Activated naive CD8-positive, alpha-beta T cell treated with anti-CD3 and anti-CD28 coated beads, Interleukin-2, amount 50 U/mL, for 16 hours (primary cell): Measurements from ENCODE around the gene RASAL3.
"Not testable (repeated sequence)": the region's sequence is repeated elsewhere in the genome, so short reads cannot be mapped to it uniquely, and the experiment has no call there.

Experiments used
- DNase-seq: peaks from one replicate; pipeline ENCODE4 v3.0.0-alpha.2; 2020; ENCODE audit warnings: low read depth, low spot score

Gene RASAL3

DNA sequence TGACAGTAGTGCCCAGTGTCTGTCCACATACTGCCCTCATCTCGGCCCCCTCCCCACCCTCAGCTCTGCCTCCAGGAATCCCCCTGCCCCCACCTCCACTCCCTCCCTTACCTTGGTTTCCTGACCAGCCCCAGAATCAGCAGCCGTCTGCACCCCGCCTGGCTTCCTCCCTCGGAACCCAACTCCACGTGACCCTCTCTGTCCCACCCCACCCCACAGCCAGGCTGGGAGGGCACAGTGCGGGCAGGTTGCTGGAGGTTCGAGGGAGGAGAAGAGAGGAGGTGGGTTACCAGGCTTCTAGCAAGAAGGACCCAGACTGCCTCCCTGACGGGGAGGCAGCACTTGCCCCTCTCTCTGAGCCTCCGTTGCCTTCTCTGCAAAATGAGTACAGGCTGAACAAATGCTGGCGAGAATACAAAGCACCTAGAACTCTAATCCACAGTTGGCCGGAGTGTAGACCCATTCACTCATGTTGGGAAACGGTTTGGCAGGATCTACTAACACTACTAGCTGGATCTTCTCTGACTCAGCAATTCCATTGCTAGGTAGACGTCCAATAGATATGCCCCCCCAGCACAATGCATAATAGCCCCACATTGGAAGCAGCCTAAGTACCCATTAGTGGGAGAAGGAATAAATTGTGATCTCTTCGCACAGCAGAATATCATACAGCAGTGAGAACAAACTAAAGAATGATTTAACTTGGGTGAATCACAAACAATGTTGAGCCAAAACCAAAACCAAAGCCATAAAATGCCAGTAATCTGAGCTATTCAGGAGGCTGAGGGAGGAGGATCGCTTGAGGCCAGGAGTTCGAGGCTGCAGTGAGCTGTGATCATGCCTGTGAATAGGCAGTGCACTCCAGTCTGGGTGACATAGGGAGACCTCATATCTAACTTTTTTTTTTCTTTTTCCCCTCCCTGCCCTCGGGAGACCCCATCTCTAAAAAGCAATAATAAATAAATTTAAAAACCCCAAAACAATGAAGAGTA is at the start of gene RASAL3:
RASAL3 (minus strand) TSS at position 151 of the 992 bp plus-strand sequence. CDS start 186 bp downstream, outside the sequence.
- no peak for DNase-seq

DNA sequence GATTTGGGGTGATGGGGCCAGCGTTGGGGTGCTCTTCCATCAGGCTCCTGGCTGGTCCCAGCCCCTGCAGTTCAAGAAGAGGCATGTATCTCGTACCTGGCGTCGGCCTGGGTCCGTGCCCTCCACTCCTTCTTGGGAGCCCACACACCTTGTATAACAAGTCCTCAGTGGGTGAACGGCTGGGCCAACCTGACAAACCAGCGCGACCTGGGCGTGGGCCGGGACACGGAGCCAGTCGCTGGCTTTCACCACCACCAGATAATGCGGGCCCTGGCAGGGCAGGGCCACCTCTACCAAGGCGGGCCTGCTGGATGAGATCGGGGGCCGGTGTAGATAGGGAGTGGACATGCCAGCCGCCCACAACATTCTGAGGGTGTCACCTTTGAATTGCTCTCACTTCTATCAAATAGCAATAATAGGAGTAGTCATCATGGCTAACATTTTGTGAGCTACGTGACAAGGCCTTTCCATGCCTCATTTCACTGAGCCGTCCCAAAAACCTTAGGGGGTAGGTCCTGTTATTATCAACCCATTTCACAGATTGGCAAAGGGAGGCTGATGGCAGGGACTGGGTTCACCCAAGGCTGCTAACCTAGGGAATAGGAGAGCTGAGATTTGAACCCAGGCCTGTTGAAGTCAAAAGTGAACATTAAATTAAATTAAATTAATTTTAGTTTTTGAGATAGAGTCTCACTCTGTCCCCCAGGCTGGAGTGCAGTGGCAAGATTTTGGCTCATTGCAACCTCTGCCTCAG is 47.5 kb upstream of the RASAL3 start:
- DNase-seq: no peak

DNA sequence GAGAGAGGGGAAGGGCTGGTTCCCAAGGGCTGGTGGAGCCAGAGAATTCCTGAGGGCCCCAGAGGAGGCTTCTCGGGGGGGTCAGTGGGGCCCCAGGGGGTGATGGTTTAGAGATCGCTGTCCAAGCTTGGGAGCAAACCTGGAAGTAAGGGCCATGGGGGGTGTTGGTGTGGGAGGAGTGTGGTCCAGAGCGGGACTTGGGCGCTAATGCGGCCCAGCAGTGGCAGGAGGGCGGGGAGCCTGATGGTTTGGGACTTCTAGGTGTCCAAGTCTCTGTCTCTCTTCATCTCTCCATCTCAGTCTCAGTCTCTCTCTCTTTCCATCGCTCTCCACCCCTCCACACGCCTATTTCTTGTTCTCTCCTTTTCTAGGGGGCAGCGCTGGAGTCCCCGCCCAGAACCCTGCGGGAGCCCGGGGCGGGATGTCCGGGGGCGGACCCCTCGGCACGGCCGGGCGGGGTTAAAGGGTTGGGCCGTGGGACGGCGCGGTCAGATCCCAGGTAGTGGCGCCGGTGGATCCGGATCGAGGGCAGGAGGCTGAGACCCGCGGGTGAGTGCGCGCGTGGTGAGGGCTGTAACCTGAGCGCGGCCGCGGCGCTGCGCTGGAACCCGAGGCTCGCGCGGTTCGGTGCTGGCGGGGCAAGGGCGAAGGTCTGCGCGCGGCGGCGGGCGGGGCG is 43.8 kb upstream of the RASAL3 start, which contains the start of gene CYP4F22:
CYP4F22 (plus strand) TSS at position 491 of the 676 bp plus-strand sequence. CDS start 16,812 bp downstream, outside the sequence.
- no peak for DNase-seq

DNA sequence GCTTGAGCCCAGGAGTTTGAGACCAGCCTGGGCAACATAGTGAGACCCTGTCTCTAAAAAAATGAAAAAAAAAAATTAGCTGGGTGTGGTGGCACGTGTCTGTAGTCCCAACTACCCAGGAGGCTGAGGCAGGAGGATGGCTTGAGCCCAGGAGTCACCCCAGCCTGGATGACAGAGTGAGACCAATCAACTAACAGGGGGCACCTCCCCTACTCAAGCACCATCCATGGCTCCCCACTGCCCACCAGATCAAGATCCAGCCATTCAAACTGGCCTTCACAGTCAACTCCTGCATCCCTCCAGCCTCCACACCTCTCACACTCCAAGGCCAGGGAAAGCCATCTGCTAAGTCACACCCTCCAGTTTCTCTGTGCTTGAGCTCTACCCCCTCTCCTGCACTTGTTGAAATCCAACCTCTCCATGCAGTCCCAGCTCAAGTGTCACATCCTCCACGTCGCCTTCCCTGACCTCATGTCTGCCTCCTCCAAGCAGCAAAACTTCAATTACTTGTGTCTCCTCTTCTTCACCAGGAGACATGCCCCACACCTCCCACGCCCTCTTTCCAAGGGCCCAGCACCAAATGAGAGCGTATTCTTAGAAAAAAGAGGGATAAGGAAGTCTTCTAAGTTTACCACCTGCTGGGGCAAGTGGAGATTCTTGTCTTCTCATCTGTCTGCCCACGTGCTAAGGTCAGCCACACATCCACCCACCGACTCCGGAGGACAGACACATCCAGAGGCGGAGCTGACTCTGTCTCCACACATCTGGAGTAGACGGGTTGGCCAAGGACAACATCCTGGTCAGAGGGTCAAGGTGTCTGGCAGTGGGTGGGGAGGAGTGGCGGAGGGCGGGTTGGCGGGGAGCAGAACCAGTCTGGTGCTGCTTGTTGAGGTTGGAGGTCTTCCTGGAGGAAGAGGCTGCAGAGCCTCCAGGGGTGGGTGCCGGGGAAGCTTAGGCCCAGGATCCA is 43.0 kb upstream of the RASAL3 start:
- no peak for DNase-seq

DNA sequence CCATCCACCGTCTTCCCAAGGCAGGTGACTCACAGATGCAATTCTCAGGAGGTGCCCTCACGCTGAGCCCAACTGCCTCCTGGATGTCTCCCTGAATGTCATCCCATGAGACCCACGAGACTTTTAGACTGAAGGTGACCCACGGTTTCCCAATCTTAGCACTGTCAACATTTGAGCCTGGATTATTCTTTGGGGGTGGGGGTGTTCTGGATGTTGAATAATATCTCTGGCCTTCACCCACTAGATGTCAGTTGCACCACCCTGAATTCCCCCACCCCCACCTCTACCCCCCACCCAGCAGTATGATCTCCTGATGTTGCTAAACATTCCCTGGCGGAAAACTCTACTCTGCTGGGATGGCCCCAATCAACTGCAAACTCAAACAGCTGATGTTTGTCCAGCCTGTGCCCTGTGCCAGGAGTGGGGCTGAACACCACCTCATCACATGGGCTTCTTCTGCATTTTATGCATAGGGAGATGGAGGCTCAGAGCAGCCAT is 41.8 kb upstream of the RASAL3 start:
- no peak for DNase-seq

DNA sequence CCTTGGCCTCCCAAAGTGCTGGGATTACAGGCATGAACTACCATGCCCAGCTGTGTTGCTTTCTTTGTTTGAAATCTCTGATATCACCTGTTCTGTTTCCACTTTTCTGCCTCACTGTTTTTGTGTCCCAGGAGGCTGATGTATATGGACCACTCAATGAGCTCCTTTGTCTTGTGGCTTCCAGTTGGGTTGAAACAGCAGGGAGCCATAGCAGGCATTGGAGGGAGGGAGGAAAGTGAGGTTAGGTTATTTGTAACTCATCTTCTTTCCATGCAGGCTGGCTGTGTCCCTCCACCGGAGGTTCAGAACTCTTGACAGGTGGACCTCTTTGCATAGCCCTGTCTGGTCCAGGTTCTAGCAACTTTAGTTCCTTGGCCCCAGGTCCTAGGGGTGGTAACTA is 37.9 kb upstream of the RASAL3 start:
- no peak for DNase-seq

DNA sequence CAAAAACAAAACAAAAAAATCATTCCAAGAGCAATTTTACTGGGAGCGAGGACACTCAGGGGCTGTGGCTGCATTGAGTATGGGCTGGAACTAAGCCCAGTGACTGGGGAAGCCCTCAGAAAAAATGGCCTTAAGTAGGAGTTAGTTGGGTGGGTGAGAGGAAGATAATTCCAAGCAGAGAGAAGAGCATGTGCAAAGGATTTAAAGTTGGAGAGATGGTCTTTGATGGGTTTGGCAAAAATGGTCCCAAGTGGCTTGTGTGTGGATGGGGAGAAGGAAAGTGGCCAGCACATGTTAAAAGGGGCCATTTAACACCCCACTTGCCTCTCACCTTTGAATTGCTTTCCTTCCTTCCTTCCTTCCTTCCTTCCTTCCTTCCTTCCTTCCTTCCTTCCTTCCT is 37.3 kb upstream of the RASAL3 start:
- DNase-seq: no peak

DNA sequence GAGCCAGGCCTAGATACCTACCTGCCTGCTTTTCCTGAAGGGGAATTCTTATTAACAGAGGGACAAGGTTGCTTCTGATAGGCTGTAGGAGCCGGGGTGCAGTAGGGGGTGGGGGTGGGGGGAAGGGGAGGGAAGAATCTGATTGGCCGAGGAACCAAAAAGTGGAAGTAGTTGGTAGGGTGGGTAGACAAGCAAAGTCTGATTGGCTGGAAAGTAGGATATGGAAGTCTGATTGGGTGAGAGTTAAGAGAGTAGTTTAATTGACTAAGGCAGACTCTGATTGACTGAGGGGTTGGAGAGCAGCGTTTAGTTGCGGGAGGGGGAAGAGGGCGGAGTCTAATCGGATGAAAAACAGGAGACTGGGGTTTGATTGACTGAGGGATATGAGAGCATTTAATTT is 34.6 kb upstream of the RASAL3 start:
- DNase-seq: no peak

DNA sequence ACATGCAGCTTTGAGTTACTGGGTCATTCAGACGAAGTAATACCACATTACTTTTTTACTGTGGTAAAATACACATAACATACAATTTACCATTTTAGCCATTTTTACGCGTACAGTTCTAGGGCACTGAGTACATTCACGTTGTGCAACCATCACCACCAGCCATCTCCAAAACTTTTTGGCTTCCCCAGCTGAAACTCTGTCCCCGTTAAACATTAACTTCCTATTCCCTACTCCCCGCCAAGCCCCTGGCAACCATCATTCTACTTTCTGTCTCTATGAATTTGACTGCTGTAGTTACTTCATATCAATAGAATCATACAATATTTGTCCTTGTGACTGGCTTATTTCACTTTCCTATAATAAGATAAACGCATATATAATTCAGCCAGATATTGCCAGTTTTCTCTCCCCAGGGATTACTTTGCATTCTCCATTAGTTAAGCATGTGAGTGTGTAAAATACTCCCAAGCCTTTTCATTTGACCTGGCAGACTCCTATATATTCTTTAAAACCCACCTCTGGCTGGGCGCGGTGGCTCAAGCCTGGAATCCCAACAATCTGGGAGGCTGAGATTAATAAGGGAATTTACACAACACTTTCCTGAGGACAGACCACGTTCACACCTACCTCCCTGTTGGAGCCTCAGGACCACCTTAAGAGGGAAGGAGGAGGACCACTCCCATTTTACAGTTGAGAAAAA is 34.0 kb upstream of the RASAL3 start:
- DNase-seq: no peak

DNA sequence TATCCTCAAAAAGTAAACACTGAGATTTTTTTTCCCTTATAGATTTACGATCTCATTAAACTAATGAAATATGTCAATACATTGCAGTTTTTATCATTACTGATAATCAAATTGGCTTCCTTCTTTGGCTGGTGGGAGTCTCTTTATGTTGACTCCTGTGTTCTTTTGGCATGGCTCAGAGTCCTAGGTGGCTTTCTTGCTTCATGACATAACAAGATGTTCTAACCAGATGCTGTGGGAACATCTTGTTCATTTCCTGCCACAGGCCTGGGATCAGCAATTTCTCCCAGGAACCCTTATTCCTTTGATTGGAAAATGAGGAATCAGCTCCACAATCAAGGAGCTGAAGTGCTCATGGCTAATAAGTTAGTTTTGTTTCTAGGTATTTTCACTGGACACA is 30.8 kb upstream of the RASAL3 start:
- no peak for DNase-seq

DNA sequence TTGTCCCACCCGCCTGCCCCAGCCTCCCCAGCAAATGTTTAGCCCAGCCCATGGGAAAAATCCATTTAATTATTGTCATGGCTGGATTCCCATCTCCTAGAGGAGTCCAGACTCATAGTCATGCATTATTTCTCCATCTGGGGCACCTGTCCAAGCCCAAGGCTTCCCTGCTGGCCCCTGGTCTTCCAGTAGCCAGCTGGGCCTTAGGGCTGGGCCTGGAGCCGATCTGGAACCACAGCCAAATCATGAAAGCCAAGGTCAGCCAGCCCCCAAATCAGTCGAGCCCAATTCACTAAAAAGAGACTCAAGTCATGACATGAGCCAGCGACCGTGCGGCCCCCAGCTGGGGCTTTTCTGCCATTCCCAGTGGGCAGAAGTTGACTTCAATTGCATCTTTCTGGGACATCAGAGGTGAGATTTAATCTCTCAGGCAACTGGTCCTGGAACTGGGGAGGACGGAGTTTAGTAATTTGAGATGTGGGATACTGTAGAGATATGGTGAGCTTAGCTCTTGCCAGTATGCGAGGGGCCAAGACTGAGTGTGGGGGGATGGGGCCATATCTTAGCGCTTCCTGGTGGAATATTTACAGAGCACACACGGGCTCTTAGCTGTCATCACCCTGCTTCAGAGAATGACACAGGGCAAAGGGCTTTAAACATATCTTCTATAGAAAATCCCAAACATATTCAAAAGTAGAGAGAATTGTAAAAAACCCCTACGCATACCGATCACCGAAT is 24.3 kb upstream of the RASAL3 start:
- DNase-seq: no peak

DNA sequence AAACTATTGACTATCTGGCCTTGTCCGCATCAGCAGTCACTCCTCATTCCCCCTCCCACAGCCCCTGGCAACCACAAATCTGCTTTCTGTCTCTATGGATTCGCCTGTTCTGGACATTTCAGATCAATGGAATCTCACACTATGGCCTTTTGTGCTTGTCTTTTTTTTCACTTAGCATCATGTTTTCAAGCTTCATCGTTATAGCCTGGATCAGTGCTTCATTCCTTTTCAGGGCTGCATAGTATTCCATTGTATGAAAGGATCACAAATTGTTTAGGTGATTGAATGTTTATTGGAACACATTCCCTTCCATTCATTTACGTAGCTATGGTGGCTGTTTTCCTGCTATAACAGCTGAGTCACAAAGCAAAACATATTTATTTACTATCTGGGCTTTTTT is 22.7 kb upstream of the RASAL3 start:
- DNase-seq: no peak

DNA sequence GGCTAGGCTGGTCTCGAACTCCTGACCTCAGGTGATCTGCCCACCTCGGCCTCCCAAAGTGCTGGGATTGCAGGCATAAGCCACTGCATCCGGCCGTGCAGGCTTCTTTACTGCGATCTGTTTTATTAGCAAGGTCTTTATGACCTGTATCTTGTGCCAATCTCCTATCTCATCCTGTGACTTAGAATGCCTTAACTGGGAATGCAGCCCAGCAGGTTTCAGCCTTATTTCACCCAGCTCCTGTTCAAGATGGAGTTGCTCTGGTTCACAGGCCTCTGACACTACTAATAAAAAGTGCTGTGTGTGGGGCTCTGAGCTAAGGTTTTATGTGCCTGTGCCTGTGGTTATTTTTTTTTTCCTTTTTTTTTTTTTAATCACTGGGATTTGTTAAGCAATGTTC is 21.4 kb upstream of the RASAL3 start:
- DNase-seq: not testable (repeated sequence)

DNA sequence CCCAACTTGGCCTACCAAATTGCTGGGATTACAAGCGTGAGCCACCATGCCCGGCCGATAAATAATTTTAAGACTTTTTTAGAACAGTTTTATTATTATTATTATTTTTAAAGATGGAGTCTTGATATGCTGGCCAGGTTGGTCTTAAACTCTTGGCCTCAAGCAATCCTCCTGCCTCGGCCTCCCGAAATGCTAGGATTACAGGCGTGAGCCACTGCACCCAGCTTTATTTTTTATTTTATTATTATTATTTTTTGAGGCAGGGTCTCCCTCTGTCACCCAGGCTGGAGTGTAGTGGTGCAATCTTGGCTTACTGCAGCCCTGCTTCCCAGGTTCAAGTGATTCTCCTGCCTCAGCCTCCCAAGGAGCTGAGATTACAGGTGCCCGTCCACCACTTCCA is 16.7 kb upstream of the RASAL3 start:
- DNase-seq: not testable (repeated sequence)

DNA sequence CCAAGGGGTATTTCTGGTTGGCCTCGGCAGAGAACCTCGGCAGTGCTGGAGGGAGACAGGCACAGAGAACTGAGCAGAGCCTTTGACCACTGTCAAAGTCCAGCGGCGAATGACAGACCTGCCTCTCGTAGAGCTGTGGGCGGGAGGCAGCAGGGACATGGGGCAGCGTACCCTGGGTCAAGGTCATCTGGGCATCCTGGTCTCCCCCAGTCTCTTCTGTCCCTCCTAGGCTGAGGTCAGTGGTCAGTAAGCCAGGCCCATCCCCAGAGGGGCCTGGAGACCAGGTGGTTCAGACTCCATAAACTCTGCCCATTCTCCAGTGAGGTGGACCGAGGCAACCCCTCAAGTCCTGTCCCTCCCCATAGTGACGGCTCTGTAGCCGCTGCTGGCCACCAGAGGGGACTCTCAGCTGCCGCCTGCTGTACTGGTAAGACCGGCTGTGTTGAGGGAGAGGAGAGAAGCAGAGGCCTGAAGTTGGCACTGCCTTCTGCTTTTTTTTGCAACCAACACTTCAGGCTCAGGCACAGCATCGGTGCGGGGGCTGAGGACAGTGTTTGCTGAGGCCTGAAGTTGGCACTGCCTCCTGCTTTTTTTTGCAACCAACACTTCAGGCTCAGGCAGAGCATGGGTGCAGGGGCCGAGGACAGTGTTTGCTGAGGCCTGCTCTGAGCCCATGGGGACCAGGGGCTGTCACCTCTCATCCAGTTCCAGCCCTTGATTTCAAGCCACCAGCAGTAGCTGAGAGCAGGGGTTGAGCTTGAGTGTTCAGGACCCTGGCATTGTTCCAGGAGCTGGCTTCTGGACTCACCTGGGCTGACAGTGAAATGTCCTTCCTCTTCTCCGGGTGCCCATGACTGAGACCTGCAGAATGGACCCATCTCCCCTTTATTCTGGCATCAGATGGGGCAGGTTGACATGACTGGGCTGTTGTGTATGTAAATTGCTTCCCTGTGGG is 15.3 kb upstream of the RASAL3 start, which contains the start of gene PGLYRP2:
PGLYRP2 (minus strand) TSS at position 111 of the 955 bp plus-strand sequence. CDS start 130 bp downstream, outside the sequence.
- DNase-seq: no peak

DNA sequence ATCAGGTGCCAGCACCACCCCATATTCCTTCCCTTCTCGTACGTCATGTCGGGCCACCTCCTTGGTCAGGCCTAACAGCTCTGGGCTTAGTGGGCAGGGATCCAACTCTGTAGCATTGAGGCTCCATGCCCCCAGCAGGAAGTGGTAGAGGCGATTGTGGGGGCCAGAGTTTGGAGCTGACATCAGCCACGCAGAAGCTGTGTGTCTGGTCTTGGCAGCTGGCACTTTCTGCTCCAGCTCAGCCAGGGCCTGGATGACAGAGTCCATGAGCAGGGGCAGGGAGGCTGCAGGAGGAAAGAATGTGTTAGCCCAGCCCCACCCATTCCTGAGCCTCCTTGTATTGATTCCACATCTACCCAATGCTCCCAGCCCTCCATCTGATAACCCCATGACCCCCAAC is 12.0 kb upstream of the RASAL3 start:
- DNase-seq: no peak

DNA sequence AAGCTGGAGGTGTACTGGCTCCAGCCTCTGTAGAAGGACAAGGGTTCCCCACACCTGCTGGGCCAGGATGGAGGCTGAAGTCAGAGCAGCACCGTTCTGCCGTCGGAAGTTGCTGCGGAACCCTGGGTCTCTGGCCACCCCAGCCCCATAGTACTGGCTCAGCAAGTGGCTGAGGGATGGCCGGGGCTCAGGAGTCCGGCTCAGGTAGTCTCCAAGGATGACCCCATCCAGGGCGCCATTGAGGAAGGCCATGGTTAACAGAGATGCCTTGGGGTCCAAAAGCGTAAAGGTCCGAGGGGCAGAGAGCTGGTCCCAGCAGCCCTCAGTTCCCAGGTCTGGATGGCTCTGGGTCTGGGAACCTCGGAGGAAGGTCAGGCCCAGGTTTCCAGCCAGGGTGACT is 11.3 kb upstream of the RASAL3 start:
- no peak for DNase-seq

DNA sequence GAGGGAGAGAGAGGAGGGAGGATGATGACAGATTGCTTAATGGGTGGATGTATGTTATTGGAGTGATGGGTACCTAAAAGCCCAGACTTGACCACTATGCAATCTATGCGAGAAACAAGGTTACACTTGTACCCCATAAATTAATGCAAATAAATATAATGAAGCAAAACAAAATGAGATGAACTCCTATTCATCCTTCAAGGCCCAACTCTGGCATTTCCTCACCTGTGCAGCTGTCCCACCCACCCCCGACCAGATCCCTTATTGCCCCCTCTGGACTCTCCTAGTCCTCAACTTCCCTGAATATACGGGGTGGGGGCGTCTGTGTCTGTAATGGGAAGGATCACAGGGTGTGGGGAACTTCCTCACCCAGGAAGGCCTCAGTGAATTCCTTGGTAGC is 10.8 kb upstream of the RASAL3 start:
- no peak for DNase-seq
